GM13977 (cell line): ENCODE measurements around the gene DBX1.

Experiments
- DNase-seq: peaks from one replicate; pipeline ENCODE4 v3.0.0; 2012; ENCODE audit warnings: low spot score
- in situ Hi-C: fragments of 300-500 bp; cut with MboI; formaldehyde crosslinking; loops from one replicate; pipeline ENCODE4 v1.12.0; 2022; ENCODE audit warnings: low sequenced_read_pairs, low pct_unique_long_range_greater_than_20kb, mixed read lengths, inconsistent platforms; ENCODE audit not compliant: unreplicated experiment
- TF ChIP-seq, protein P1 (sequence below): IDR thresholded peaks from 2 replicates; pipeline ENCODE4 v1.5.1; 2012; ENCODE audit warnings: mild to moderate bottlenecking, control low read depth; ENCODE audit not compliant: insufficient read depth; ENCODE audit errors: extremely low read depth, missing control alignments

DBX1 gene

DNA sequence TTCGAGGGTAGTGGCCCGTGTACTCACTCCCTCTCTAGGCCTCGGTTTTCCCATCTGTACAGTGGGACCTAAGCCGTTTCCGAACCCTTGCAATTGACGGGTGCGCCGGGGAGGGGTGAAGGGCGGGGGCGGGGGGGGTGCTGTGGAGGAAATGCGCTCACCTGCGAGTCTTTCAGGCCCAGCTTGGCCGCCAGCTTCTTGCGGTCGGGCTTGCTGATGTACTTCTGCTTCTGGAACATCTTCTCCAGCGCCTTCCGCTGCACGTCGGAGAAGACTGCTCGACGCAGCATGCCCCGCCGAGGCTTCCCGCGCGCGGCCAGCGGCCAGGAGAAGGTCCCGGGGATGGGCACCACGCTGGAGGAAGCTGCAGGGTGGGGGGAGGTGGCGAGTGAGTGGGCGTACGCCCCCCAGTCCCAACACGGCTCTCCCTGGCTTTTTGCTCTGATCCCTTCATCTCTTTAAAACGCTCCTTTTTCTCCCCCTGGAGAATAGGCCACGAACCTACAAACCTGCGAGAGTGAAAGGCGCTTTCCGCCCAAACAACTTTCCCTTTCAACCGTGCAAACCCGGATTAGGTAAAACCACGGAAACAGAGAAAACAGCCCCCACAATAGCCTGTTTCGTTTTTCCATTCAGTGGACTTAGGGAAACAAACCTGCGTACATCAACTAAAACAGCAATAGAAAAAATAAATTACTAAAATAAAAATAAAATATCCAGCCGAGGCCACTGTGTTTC is 3.2 kb downstream of the DBX1 start:
- in situ Hi-C loops = loop anchor here (25.0 kb wide), 1 partner anchor 455 kb away; no protein-coding TSS in a partner anchor
- peak; percentile 27 for DNase-seq
- TF ChIP-seq, protein P1, sequence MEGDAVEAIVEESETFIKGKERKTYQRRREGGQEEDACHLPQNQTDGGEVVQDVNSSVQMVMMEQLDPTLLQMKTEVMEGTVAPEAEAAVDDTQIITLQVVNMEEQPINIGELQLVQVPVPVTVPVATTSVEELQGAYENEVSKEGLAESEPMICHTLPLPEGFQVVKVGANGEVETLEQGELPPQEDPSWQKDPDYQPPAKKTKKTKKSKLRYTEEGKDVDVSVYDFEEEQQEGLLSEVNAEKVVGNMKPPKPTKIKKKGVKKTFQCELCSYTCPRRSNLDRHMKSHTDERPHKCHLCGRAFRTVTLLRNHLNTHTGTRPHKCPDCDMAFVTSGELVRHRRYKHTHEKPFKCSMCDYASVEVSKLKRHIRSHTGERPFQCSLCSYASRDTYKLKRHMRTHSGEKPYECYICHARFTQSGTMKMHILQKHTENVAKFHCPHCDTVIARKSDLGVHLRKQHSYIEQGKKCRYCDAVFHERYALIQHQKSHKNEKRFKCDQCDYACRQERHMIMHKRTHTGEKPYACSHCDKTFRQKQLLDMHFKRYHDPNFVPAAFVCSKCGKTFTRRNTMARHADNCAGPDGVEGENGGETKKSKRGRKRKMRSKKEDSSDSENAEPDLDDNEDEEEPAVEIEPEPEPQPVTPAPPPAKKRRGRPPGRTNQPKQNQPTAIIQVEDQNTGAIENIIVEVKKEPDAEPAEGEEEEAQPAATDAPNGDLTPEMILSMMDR = no peak

- in situ Hi-C loops = loop anchor here (25.0 kb wide), 1 partner anchor 456 kb away; no protein-coding TSS in a partner anchor
- DNase-seq = peak; percentile 51
- TF ChIP-seq, protein P1 = no peak
Observed at GRCh38 chr11:20156280-20156875, 3.9 kb downstream of the DBX1 start.

- in situ Hi-C loops = loop anchor here (25.0 kb wide), 1 partner anchor 457 kb away; no protein-coding TSS in a partner anchor
- TF ChIP-seq, protein P1 = no peak
- peak; percentile 26 for DNase-seq
Observed at GRCh38 chr11:20155683-20156279, 4.5 kb downstream of the DBX1 start.

GRCh38 chr11:20154381-20154780 is 5.9 kb downstream of the DBX1 start:
- DNase-seq = no peak
- in situ Hi-C loops = loop anchor here (25.0 kb wide), 1 partner anchor 458 kb away; no protein-coding TSS in a partner anchor
- TF ChIP-seq, protein P1 = no peak

DNA sequence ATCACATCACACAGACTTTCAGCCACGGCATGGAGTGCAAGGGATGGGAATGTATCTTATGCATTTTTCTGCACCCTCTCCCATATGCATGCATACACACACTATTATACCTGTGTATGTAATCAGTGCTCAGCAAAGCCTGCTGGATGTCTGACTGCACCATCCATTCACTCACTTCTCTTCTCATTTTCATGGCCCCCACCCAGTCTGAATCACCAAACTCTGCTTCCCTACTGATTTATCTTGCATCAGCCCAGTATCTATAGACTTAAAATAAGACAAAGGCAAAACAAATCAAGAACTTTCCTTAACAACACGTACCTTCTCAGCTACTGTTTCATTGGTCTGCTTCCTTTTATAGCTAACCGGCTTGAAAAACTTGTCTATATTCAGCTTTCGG is 21.6 kb downstream of the DBX1 start:
- no peak for DNase-seq
- TF ChIP-seq, protein P1 = no peak
- in situ Hi-C loops = no loop called here

DNA sequence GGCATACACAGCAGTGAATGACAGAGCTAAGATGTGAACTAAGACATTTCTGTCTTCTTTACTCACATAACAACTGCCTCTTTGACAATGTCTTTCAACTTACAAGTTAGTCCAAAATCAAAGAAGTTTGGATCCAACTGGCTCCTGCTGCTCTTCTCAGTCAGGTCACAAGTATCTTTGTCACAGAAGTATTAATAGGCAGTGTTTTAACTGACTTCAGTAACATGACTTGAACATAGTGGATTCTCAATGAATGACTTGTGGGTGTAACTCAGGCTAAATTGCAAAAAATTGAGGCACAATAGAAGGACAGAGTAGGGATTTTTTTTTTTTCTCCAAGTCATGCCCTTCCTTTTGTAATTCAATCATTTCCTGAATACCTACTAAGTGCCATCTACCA is 22.6 kb downstream of the DBX1 start:
- DNase-seq = no peak
- TF ChIP-seq, protein P1 = no peak
- in situ Hi-C loops = no loop called here
